Measurements from ENCODE around the gene SSC5D. TPM values are rescaled to one million over a fixed set of nuclear protein-coding genes. Genes with fewer than 3 reads are reported as not detected.

Gene SSC5D
- total and polyA plus RNA-seq, 9 of the 15 experiments (the other 6 are each of a cell fraction or from before 2014, with no cell fraction given), result 0.04 to 0.71 (median 0.14) TPM; not detected in 2

DNA sequence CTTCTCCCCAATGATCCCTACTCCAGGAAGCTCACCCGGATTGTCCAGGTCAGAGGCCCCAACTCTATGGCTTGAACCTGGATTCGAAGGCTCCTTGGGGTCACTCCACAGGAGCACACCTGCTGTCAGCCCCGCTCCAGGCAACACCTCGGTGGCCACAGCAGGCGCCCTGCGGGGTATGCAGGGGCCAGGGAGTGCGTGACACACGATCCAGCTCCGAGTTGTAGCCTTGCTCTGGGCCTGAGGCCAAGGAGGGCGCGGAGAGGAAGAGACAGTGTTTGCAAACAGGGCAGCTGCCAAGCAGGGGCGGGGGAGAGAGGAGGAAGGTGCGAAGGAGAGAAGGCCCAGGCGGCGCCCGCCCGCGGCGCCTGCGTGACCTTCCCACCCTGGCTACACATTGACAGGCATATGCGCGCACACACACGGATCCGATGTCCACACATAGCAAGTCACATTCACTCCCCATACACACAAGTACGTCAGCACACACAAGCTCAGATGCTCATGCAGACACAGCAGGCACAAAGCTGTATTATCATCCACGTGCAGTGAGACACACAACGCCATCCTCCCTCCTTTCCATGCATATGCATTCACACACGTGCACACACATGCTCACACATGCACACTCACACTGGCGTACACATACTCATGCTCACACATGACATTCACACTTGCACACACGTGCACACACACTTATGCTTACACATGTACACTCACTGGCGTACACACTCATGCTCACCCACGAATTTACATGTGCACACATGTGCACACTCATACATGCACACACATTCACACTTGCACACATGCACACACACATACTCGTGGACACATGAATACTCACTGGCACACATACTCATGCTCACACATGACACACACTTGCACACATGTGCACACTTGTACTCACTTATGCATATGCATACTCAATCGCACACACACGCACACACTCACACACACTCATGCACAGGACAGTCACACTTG is 38.3 kb downstream of the SSC5D start:
- no peak overlapping the region for H3K4me2 ChIP-seq (ENCODE audit: insufficient read depth, low read length)
- H2AFZ ChIP-seq (ENCODE audit: low read depth, low read length), result no peak overlapping the region
- H3K4me3 ChIP-seq, result no peak overlapping the region
- ChIA-PET CTCF (ENCODE audit: low intra/inter-chr PET ratio) (no interaction called here), POLR2A (interaction anchor here (1.0 kb wide), 1 partner anchor 37 kb away, joined by 3 read pairs; no protein-coding TSS in a partner anchor)
- DNase-seq (ENCODE audit: extremely low read depth in 1 of 4, low spot score in 3 of 4), result no peak
- peaks cover 12% of the 10 kb centered on the region for H3K9me3 ChIP-seq (replicated peaks; ENCODE audit: control insufficient read depth, insufficient read depth, low read depth, low read length)
- intact Hi-C loops (cut with micrococcal nuclease), result no loop called here
- 32% methylated on average over 35 of the region's 35 CpGs for WGBS (ENCODE audit: insufficient coverage, low coverage, missing lambda C conversion rate)
- no peaks in the 10 kb centered on the region; a peak in 2 of 5 replicates for H3K27me3 ChIP-seq (ENCODE audit: control insufficient read depth in 2 of 2, insufficient read depth in 2 of 2, low read length in 2 of 2)
- no peaks in the 10 kb centered on the region for H3K36me3 ChIP-seq (ENCODE audit: control insufficient read depth, insufficient read depth, low read length)
- no peak for FAIRE-seq
- no peaks in the 10 kb centered on the region for H3K9me1 ChIP-seq (ENCODE audit: control insufficient read depth, insufficient read depth, low read length)
- H3K27ac ChIP-seq (ENCODE audit: extremely low read depth, low read depth, low read length), result no peak overlapping the region
- H3K9ac ChIP-seq (ENCODE audit: insufficient read depth in 1 of 2, low read depth in 2 of 2, low read length in 2 of 2), result no peak overlapping the region
- BruUV-seq (replicated peaks), result no TSS peak
- no peaks in the 10 kb centered on the region for H4K20me1 ChIP-seq (replicated peaks; ENCODE audit: control insufficient read depth, insufficient read depth, low read length)
- no peak for ATAC-seq
- H3K79me2 ChIP-seq (ENCODE audit: control insufficient read depth, insufficient read depth, low read length), result no peaks in the 10 kb centered on the region
- in situ Hi-C loops (cut with MboI), result no loop called here
- peaks cover 0 to 34% of the 10 kb centered on the region in 2 experiments; a peak in 3 of 5 replicates for H3K4me1 ChIP-seq (replicated peaks in 1 of 2; ENCODE audit: control insufficient read depth in 2 of 2, insufficient read depth in 2 of 2, low read length in 2 of 2)
- TF ChIP-seq JUN (IDR thresholded peaks at IDR 0.05; ENCODE audit: borderline replicate concordance, low read depth, low read length), result no peak
- 0 out of 2 replicates have a peak, but pooled peaks have one; percentile 71 for TF ChIP-seq JUN (CRISPR knock-in tag; IDR thresholded peaks at IDR 0.05; ENCODE audit: borderline replicate concordance)
- no peak for TF ChIP-seq HLTF (IDR thresholded peaks at IDR 0.05)
- TF ChIP-seq, protein P1, sequence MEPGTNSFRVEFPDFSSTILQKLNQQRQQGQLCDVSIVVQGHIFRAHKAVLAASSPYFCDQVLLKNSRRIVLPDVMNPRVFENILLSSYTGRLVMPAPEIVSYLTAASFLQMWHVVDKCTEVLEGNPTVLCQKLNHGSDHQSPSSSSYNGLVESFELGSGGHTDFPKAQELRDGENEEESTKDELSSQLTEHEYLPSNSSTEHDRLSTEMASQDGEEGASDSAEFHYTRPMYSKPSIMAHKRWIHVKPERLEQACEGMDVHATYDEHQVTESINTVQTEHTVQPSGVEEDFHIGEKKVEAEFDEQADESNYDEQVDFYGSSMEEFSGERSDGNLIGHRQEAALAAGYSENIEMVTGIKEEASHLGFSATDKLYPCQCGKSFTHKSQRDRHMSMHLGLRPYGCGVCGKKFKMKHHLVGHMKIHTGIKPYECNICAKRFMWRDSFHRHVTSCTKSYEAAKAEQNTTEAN (CRISPR knock-in tag; IDR thresholded peaks at IDR 0.05), result peak; percentile 100
- TF ChIP-seq NRF1 (conservative IDR thresholded peaks at IDR 0.05 in 1 of 2, IDR thresholded peaks at IDR 0.05 in 1 of 2), result peak in 1 of 2 experiments; percentile 36; a peak in 1 of 4 replicates
- TF ChIP-seq, protein P2, sequence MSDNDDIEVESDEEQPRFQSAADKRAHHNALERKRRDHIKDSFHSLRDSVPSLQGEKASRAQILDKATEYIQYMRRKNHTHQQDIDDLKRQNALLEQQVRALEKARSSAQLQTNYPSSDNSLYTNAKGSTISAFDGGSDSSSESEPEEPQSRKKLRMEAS (CRISPR knock-in tag; IDR thresholded peaks at IDR 0.05), result peak; percentile 91
- TF ChIP-seq PTRF (tag; IDR thresholded peaks at IDR 0.05), result no peak
- TF ChIP-seq PTTG1 (tag; IDR thresholded peaks at IDR 0.05; ENCODE audit: low read depth), result no peak
- TF ChIP-seq NCOA4 (IDR thresholded peaks at IDR 0.05; ENCODE audit: partially characterized antibody), result no peak
- TF ChIP-seq ZNF311 (CRISPR knock-in tag; IDR thresholded peaks at IDR 0.05), result no peak
- TF ChIP-seq, protein P3, sequence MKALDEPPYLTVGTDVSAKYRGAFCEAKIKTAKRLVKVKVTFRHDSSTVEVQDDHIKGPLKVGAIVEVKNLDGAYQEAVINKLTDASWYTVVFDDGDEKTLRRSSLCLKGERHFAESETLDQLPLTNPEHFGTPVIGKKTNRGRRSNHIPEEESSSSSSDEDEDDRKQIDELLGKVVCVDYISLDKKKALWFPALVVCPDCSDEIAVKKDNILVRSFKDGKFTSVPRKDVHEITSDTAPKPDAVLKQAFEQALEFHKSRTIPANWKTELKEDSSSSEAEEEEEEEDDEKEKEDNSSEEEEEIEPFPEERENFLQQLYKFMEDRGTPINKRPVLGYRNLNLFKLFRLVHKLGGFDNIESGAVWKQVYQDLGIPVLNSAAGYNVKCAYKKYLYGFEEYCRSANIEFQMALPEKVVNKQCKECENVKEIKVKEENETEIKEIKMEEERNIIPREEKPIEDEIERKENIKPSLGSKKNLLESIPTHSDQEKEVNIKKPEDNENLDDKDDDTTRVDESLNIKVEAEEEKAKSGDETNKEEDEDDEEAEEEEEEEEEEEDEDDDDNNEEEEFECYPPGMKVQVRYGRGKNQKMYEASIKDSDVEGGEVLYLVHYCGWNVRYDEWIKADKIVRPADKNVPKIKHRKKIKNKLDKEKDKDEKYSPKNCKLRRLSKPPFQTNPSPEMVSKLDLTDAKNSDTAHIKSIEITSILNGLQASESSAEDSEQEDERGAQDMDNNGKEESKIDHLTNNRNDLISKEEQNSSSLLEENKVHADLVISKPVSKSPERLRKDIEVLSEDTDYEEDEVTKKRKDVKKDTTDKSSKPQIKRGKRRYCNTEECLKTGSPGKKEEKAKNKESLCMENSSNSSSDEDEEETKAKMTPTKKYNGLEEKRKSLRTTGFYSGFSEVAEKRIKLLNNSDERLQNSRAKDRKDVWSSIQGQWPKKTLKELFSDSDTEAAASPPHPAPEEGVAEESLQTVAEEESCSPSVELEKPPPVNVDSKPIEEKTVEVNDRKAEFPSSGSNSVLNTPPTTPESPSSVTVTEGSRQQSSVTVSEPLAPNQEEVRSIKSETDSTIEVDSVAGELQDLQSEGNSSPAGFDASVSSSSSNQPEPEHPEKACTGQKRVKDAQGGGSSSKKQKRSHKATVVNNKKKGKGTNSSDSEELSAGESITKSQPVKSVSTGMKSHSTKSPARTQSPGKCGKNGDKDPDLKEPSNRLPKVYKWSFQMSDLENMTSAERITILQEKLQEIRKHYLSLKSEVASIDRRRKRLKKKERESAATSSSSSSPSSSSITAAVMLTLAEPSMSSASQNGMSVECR (CRISPR knock-in tag; IDR thresholded peaks at IDR 0.05), result 0 out of 2 replicates have a peak, but pooled peaks have one; percentile 38
- TF ChIP-seq, protein P4, sequence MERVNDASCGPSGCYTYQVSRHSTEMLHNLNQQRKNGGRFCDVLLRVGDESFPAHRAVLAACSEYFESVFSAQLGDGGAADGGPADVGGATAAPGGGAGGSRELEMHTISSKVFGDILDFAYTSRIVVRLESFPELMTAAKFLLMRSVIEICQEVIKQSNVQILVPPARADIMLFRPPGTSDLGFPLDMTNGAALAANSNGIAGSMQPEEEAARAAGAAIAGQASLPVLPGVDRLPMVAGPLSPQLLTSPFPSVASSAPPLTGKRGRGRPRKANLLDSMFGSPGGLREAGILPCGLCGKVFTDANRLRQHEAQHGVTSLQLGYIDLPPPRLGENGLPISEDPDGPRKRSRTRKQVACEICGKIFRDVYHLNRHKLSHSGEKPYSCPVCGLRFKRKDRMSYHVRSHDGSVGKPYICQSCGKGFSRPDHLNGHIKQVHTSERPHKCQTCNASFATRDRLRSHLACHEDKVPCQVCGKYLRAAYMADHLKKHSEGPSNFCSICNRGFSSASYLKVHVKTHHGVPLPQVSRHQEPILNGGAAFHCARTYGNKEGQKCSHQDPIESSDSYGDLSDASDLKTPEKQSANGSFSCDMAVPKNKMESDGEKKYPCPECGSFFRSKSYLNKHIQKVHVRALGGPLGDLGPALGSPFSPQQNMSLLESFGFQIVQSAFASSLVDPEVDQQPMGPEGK (CRISPR knock-in tag; IDR thresholded peaks at IDR 0.05; ENCODE audit: borderline replicate concordance), result no peak
